ENCODE measurements around the gene RIT1.
A peak's percentile ranks its signal among the peaks of the same experiment; 100 is the strongest.
"Not testable (repeated sequence)": the region's sequence is repeated elsewhere in the genome, so short reads cannot be mapped to it uniquely, and the experiment has no call there.

Gene RIT1

DNA sequence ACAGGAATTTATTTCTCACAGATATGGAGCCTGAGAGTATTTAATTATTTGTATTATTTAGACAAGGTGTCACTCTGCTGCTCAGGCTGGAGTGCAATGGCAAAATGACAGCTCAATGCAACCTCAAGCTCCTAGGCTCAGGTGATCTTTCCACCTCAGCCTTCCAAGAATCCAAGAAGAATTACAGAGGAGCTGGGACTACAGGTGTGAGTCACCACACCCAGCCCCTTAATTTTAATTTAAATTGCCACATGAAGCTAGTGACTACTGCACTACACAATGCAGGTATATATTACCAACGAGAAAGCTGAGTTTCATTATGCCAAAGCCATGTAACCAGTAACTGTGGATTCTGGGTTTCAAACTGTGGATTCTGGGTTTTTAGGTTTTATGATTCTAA, 20.9 kb upstream of the RIT1 start:
- Histone ChIP-seq H3K4me1 (ENCODE audit: insufficient read depth, low read length, severe bottlenecking) (peaks cover 41% of the 10 kb centered on the region), H4K20me1 (ENCODE audit: insufficient read depth, low read length) (no peaks in the 10 kb centered on the region), H3K4me2 (ENCODE audit: low read length) (peak overlapping the region; percentile 76), H3K27ac (ENCODE audit: low read depth, low read length, poor library complexity, severe bottlenecking) (no peak overlapping the region), H3K27me3 (ENCODE audit: insufficient read depth, low read length) (no peaks in the 10 kb centered on the region), H3F3A (ENCODE audit: insufficient read depth, low read length) (peaks cover 5% of the 10 kb centered on the region; the same call in 1 of the 2 replicates), H3K9me2 (ENCODE audit: low read depth, low read length) (no peaks in the 10 kb centered on the region), H3K79me2 (ENCODE audit: insufficient read depth, low read length) (peaks cover 34% of the 10 kb centered on the region), H3K9me3 (ENCODE audit: low read length) (no peaks in the 10 kb centered on the region), H2AFZ (ENCODE audit: low read length) (no peak overlapping the region), H3K4me3 (ENCODE audit: low read depth, low read length, poor library complexity, severe bottlenecking) (peak overlapping the region; percentile 90), H3K36me3 (ENCODE audit: insufficient read depth, low read length) (peaks cover 69% of the 10 kb centered on the region), H3K9ac (ENCODE audit: low read length) (peak overlapping the region; percentile 95)
- TF ChIP-seq, protein P1, sequence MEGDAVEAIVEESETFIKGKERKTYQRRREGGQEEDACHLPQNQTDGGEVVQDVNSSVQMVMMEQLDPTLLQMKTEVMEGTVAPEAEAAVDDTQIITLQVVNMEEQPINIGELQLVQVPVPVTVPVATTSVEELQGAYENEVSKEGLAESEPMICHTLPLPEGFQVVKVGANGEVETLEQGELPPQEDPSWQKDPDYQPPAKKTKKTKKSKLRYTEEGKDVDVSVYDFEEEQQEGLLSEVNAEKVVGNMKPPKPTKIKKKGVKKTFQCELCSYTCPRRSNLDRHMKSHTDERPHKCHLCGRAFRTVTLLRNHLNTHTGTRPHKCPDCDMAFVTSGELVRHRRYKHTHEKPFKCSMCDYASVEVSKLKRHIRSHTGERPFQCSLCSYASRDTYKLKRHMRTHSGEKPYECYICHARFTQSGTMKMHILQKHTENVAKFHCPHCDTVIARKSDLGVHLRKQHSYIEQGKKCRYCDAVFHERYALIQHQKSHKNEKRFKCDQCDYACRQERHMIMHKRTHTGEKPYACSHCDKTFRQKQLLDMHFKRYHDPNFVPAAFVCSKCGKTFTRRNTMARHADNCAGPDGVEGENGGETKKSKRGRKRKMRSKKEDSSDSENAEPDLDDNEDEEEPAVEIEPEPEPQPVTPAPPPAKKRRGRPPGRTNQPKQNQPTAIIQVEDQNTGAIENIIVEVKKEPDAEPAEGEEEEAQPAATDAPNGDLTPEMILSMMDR (IDR thresholded peaks at IDR 0.05; ENCODE audit: low read length): no peak
- TF ChIP-seq EZH2 (IDR thresholded peaks at IDR 0.05; ENCODE audit: borderline replicate concordance, low read length): no peak

DNA sequence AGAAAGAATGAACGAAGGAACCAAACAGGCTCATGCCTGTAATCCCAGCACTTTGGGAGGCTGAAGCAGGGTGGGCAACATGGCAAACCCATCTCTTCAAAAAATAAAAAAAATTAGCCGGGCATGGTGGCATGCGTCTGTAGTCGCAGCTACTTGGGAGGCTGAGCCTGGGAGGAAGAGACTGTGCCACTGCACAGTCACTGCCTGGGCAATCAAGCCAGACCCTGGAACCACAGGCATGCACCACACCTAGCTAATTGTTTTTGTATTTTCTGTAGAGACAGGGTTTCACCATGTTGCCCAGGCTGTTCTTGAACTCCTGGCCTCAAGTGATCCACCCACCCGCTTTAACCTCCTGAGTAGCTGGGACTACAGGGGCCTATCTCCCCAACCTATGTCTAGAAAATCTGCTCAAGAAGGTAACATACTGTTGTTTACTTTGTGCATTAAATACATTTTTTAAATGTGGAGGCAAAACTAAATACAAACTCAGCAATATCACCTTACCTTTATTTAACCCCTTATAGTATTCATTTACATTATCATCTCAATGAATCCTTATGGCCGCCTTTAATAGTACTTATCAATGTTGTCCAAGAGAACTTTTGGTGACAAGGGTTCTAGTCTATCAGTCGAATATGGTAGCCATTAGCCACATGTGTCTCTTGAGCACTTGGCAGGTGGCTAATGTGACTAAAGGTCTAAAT, 20.3 kb upstream of the RIT1 start:
- Histone ChIP-seq H3K79me2 (ENCODE audit: insufficient read depth, low read length) (peaks cover 34% of the 10 kb centered on the region), H3K4me1 (ENCODE audit: insufficient read depth, low read length, severe bottlenecking) (peaks cover 41% of the 10 kb centered on the region), H3K9me3 (ENCODE audit: low read length) (no peaks in the 10 kb centered on the region), H2AFZ (ENCODE audit: low read length) (no peak overlapping the region), H3K27ac (ENCODE audit: low read depth, low read length, poor library complexity, severe bottlenecking) (no peak overlapping the region), H3F3A (ENCODE audit: insufficient read depth, low read length) (peaks cover 5% of the 10 kb centered on the region; the same call in 1 of the 2 replicates), H3K27me3 (ENCODE audit: insufficient read depth, low read length) (no peaks in the 10 kb centered on the region), H3K36me3 (ENCODE audit: insufficient read depth, low read length) (peaks cover 75% of the 10 kb centered on the region), H3K9ac (ENCODE audit: low read length) (peak overlapping the region; percentile 95; the same call in 1 of the 2 replicates), H3K4me2 (ENCODE audit: low read length) (peak overlapping the region; percentile 76), H4K20me1 (ENCODE audit: insufficient read depth, low read length) (no peaks in the 10 kb centered on the region), H3K4me3 (ENCODE audit: low read depth, low read length, poor library complexity, severe bottlenecking) (peak overlapping the region; percentile 90), H3K9me2 (ENCODE audit: low read depth, low read length) (no peaks in the 10 kb centered on the region)
- TF ChIP-seq, protein P1 (IDR thresholded peaks at IDR 0.05; ENCODE audit: low read length): no peak
- TF ChIP-seq EZH2 (IDR thresholded peaks at IDR 0.05; ENCODE audit: borderline replicate concordance, low read length): no peak

DNA sequence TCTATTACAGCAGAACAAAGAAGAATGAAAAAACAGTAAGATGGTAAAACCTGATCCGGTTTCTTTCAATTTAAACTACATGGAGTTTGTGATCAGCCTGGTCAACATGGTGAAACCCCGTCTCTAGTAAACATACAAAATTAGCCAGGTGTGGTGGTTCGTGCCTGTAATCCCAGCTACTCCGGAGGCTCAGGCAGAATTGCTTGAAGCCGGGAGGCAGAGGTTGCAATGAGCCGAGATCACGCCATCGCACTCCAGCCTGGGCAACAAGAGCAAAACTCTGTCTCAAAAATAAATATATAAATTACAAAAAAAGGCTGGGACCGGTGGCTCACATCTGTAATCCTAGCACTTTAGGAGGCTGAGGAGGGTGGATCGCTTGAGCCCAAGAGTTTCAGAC, 19.6 kb upstream of the RIT1 start:
- not testable (repeated sequence) for H4K20me1 ChIP-seq (ENCODE audit: insufficient read depth, low read length); H3K9me2 ChIP-seq (ENCODE audit: low read depth, low read length); H3K9me3 ChIP-seq (ENCODE audit: low read length); H3K27me3 ChIP-seq (ENCODE audit: insufficient read depth, low read length); H3K27ac ChIP-seq (ENCODE audit: low read depth, low read length, poor library complexity, severe bottlenecking); H3K4me3 ChIP-seq (ENCODE audit: low read depth, low read length, poor library complexity, severe bottlenecking); H3K9ac ChIP-seq (ENCODE audit: low read length); H3F3A ChIP-seq (ENCODE audit: insufficient read depth, low read length); H2AFZ ChIP-seq (ENCODE audit: low read length)
- Histone ChIP-seq H3K79me2 (ENCODE audit: insufficient read depth, low read length) (peaks cover 34% of the 10 kb centered on the region), H3K4me1 (ENCODE audit: insufficient read depth, low read length, severe bottlenecking) (peaks cover 41% of the 10 kb centered on the region), H3K36me3 (ENCODE audit: insufficient read depth, low read length) (peaks cover 82% of the 10 kb centered on the region), H3K4me2 (ENCODE audit: low read length) (peak overlapping the region; percentile 76; the same call in 1 of the 2 replicates)

DNA sequence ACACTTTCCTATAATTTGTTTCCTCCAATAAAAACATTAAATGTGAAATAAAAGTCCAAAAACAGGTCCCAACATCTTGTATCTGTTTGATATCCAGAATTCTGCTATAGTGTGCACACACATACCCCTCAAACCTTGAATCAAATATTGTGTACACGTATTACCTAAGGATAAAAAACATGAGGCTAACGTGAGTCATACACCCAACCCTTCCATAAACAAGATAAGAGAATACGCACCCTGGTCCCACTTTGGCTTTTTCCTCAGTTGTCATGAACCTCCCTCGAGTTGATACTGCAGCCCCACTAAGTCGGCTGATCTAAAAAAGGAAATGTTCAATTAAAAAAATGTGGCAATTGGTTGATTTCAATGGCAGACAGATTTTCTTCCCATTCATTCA, 17.9 kb upstream of the RIT1 start:
- H3K4me3 ChIP-seq (ENCODE audit: low read depth, low read length, poor library complexity, severe bottlenecking): no peak overlapping the region
- H3K27ac ChIP-seq (ENCODE audit: low read depth, low read length, poor library complexity, severe bottlenecking): no peak overlapping the region
- no peak for TF ChIP-seq EZH2 (IDR thresholded peaks at IDR 0.05; ENCODE audit: borderline replicate concordance, low read length)
- TF ChIP-seq, protein P1 (IDR thresholded peaks at IDR 0.05; ENCODE audit: low read length): no peak
- no peak overlapping the region for H3K9ac ChIP-seq (ENCODE audit: low read length)
- no peak overlapping the region for H3K4me2 ChIP-seq (ENCODE audit: low read length)
- peaks cover 98% of the 10 kb centered on the region for H3K36me3 ChIP-seq (ENCODE audit: insufficient read depth, low read length)
- no peaks in the 10 kb centered on the region for H3K9me3 ChIP-seq (ENCODE audit: low read length)
- H4K20me1 ChIP-seq (ENCODE audit: insufficient read depth, low read length): no peaks in the 10 kb centered on the region
- no peaks in the 10 kb centered on the region for H3K9me2 ChIP-seq (ENCODE audit: low read depth, low read length)
- H3K79me2 ChIP-seq (ENCODE audit: insufficient read depth, low read length): peaks cover 34% of the 10 kb centered on the region
- no peak overlapping the region for H2AFZ ChIP-seq (ENCODE audit: low read length)
- no peaks in the 10 kb centered on the region for H3K27me3 ChIP-seq (ENCODE audit: insufficient read depth, low read length)
- no peaks in the 10 kb centered on the region for H3F3A ChIP-seq (ENCODE audit: insufficient read depth, low read length)
- H3K4me1 ChIP-seq (ENCODE audit: insufficient read depth, low read length, severe bottlenecking): peaks cover 33% of the 10 kb centered on the region

Measured in OCI-LY1 (cell line).